GM12801 (cell line): ENCODE data around the gene SHC3.

Source experiments
- TF ChIP-seq, protein P1 (sequence below): IDR thresholded peaks from one replicate; pipeline ENCODE4 v1.5.1; 2011; ENCODE audit warnings: control low read depth; ENCODE audit not compliant: insufficient read length; ENCODE audit errors: extremely low read depth

The SHC3 gene

DNA sequence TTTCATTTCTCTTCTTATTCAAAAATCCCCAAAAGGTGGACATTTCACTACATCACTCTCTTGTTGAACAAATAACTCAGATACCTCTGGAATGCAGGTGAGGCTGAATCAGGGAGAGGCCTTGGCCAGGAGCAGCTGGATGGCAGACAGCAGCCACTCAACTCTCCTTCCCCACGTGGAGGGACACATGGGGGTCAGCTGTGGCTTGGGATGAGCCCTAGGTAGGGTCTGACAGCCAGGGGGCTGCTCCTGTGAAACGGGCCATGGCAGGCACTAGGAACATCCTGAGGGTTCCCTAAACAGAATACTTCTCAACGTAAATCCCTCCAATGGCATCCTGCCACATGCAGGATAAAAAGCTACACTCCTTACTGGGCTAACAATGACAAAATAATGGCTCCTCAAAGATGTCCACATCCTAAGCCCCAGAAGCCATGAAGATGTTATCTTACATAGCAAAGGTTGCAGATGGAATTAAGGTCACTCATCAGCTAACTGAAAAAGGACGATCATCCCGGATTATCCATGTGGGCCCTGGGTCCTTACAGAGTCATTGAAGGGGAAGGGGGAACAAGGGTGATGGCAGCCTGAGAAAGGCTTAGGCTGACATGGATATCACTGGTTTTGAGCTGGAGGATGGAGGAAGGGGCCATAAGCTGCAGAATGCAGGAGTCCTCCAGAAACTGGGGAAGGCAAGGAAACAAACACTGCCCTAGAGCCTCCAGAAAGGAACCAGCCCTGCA is 218.7 kb downstream of the SHC3 start:
- TF ChIP-seq, protein P1, sequence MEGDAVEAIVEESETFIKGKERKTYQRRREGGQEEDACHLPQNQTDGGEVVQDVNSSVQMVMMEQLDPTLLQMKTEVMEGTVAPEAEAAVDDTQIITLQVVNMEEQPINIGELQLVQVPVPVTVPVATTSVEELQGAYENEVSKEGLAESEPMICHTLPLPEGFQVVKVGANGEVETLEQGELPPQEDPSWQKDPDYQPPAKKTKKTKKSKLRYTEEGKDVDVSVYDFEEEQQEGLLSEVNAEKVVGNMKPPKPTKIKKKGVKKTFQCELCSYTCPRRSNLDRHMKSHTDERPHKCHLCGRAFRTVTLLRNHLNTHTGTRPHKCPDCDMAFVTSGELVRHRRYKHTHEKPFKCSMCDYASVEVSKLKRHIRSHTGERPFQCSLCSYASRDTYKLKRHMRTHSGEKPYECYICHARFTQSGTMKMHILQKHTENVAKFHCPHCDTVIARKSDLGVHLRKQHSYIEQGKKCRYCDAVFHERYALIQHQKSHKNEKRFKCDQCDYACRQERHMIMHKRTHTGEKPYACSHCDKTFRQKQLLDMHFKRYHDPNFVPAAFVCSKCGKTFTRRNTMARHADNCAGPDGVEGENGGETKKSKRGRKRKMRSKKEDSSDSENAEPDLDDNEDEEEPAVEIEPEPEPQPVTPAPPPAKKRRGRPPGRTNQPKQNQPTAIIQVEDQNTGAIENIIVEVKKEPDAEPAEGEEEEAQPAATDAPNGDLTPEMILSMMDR: no peak

DNA sequence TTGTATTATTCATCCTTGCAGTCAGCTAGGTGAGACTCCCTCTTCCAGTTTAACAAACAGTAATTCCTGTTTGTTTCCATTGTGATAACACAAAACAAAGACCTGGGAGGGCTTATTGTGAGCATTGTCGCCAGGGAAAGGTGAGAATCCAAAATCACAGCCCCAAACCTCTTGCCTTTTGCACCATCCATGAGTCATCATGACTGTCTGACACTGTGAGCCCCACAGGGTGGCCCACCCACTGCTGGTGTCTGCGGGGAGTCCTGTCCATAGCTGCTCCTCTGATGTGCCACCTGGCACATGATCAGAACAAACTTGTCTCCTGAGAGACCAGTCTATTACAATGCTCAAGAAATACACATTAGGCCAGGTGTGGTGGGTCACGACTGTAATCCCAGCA is 221.1 kb downstream of the SHC3 start:
- TF ChIP-seq, protein P1: no peak
